PC-3 (cell line): Measurements from ENCODE around the gene DUSP18. TPM values are rescaled to one million over a fixed set of nuclear protein-coding genes. Genes with fewer than 3 reads are reported as not detected.
"Not testable (repeated sequence)": the region's sequence is repeated elsewhere in the genome, so short reads cannot be mapped to it uniquely, and the experiment has no call there.

ENCODE experiments used
- ATAC-seq: fragments of 200-7000 bp; cut with Tn5 transposase; 2 replicates; pipeline ENCODE4 v1.9.1; 2020; ENCODE audit warnings: mild to moderate bottlenecking, moderate library complexity
- BruUV-seq: library from RNA; stranded (reverse); fragments of 400-500 nt; replicated peaks from 2 replicates; lab custom pipeline; 2021; lab: Mats Ljungman, UMichigan
- CTCF ChIA-PET: fragments of 300-600 bp; sonication (Branson Sonifier 250); formaldehyde crosslinking; loops from one replicate; lab custom pipeline; 2022; ENCODE audit warnings: antibody characterized with exemption; lab: Charles Lee
- POLR2A ChIA-PET: fragments of 300-600 bp; sonication (Branson Sonifier 250); formaldehyde crosslinking; loops from one replicate; lab custom pipeline; 2022; ENCODE audit warnings: antibody characterized with exemption; ENCODE audit not compliant: unreplicated experiment; lab: Charles Lee
- DNase-seq: peaks from one replicate; pipeline ENCODE4 v3.0.0-alpha.2; 2015
- H2AFZ ChIP-seq: fragments of 300-600 bp; sonication (generic); 2 replicates; pipeline ENCODE4 v1.6.0; 2016; ENCODE audit warnings: antibody characterized with exemption, low read length
- H3F3A ChIP-seq: fragments of 300-600 bp; sonication (generic); one replicate; pipeline ENCODE4 v1.6.0; 2017; ENCODE audit warnings: antibody characterized with exemption, low read length, control low read depth, mild to moderate bottlenecking; ENCODE audit not compliant: unreplicated experiment
- H3K27ac ChIP-seq: fragments of 300-600 bp; sonication (generic); 2 replicates; pipeline ENCODE4 v1.5.1; 2016; ENCODE audit warnings: mild to moderate bottlenecking, low read length
- H3K27me3 ChIP-seq: fragments of 300-600 bp; sonication (generic); 2 replicates; pipeline ENCODE4 v1.6.1; 2016; ENCODE audit warnings: low read length, mixed read lengths
- H3K36me3 ChIP-seq: fragments of 300-600 bp; sonication (generic); 2 replicates; pipeline ENCODE4 v1.6.1; 2016; ENCODE audit warnings: low read depth, mixed run types, low read length, mixed read lengths
- H3K4me1 ChIP-seq: fragments of 300-600 bp; sonication (generic); 2 replicates; pipeline ENCODE4 v1.5.1; 2016; ENCODE audit warnings: low read length; ENCODE audit not compliant: insufficient read depth
- H3K4me2 ChIP-seq: fragments of 300-600 bp; sonication (generic); 2 replicates; pipeline ENCODE4 v1.6.0; 2016; ENCODE audit warnings: low read length
- H3K4me3 ChIP-seq: fragments of 300-600 bp; sonication (generic); 2 replicates; pipeline ENCODE4 v1.5.1; 2016; ENCODE audit warnings: mild to moderate bottlenecking, low read length, mixed read lengths
- H3K79me2 ChIP-seq: fragments of 300-600 bp; sonication (generic); 2 replicates; pipeline ENCODE4 v1.6.1; 2017; ENCODE audit warnings: low read length, mixed read lengths
- H3K9ac ChIP-seq: fragments of 300-600 bp; sonication (generic); 2 replicates; pipeline ENCODE4 v1.6.0; 2016; ENCODE audit warnings: mild to moderate bottlenecking, low read length
- H3K9me2 ChIP-seq: fragments of 300-600 bp; sonication (generic); replicated peaks from 2 replicates; pipeline ENCODE4 v1.6.1; 2016; ENCODE audit warnings: mixed run types, low read length, mixed read lengths
- H3K9me3 ChIP-seq: fragments of 300-600 bp; sonication (generic); 2 replicates; pipeline ENCODE4 v1.6.1; 2016; ENCODE audit warnings: low read length, mixed read lengths
- H4K20me1 ChIP-seq: fragments of 300-600 bp; sonication (generic); 2 replicates; pipeline ENCODE4 v1.6.1; 2016; ENCODE audit warnings: low read length, mixed read lengths
- EZH2 ChIP-seq: fragments of 300-600 bp; sonication (generic); IDR thresholded peaks from one replicate; pipeline ENCODE4 v1.6.1; 2017; ENCODE audit warnings: antibody characterized with exemption, mild to moderate bottlenecking, low read length; ENCODE audit not compliant: unreplicated experiment
- EZH2phosphoT487 ChIP-seq: fragments of 300-600 bp; sonication (generic); IDR thresholded peaks from 2 replicates; pipeline ENCODE4 v1.6.1; 2018; ENCODE audit warnings: mild to moderate bottlenecking, antibody characterized with exemption, low read length, borderline replicate concordance
- intact Hi-C: fragments of 100-400 bp; cut with micrococcal nuclease; formaldehyde crosslinking; loops from 2 replicates; pipeline ENCODE4 v1.9.0; 2023
- total RNA-seq: library from RNA; depleted of rRNA; stranded (reverse); fragments of >200 nt; gene quantifications from 2 replicates; pipeline ENCODE4 v1.2.3, GENCODE V29; 2014
- TF ChIP-seq, protein P1 (sequence below): fragments of 300-600 bp; sonication (generic); conservative IDR thresholded peaks from 2 replicates; pipeline ENCODE4 v1.5.1; 2017; ENCODE audit warnings: antibody characterized with exemption, low read depth, mild to moderate bottlenecking, low read length

Gene DUSP18
- total RNA-seq, 1 experiment from 2014 or later: 7.7 TPM

DNA sequence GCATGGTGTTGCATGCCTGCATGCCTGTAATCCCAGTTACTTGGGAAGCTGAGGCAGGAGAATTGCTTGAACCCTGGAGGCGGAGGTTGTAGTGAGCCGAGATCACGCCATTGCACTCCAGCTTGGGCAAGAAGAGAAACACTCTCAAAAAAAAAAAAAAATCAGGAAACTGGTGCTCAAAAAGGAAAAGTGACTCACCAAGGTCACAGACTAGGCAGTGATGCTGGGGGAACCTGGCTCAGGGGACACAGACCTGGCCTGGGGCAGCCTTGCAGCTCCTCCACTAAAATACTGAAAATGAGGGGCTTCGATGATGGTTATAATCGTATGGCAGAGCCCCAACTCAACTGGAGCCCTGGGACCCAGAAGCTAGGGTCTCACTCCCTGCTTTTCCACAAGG, 40.2 kb downstream of the DUSP18 start:
- DNase-seq: no peak

DNA sequence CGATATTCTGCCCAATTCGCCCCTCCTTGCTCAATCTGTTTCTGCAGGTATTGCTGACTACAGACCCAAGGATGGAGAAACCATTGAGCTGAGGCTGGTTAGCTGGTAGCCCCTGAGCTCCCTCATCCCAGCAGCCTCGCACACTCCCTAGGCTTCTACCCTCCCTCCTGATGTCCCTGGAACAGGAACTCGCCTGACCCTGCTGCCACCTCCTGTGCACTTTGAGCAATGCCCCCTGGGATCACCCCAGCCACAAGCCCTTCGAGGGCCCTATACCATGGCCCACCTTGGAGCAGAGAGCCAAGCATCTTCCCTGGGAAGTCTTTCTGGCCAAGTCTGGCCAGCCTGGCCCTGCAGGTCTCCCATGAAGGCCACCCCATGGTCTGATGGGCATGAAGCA, 41.3 kb downstream of the DUSP18 start:
- BruUV-seq: no TSS peak
- DNase-seq (no peak), ATAC-seq (no peak)
- no peak overlapping the region for H3K4me3 ChIP-seq
- H3K27ac ChIP-seq: no peak overlapping the region
- no peaks in the 10 kb centered on the region for H3K9me3 ChIP-seq
- H2AFZ ChIP-seq: no peak overlapping the region
- TF ChIP-seq, protein P1, sequence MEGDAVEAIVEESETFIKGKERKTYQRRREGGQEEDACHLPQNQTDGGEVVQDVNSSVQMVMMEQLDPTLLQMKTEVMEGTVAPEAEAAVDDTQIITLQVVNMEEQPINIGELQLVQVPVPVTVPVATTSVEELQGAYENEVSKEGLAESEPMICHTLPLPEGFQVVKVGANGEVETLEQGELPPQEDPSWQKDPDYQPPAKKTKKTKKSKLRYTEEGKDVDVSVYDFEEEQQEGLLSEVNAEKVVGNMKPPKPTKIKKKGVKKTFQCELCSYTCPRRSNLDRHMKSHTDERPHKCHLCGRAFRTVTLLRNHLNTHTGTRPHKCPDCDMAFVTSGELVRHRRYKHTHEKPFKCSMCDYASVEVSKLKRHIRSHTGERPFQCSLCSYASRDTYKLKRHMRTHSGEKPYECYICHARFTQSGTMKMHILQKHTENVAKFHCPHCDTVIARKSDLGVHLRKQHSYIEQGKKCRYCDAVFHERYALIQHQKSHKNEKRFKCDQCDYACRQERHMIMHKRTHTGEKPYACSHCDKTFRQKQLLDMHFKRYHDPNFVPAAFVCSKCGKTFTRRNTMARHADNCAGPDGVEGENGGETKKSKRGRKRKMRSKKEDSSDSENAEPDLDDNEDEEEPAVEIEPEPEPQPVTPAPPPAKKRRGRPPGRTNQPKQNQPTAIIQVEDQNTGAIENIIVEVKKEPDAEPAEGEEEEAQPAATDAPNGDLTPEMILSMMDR: no peak
- TF ChIP-seq EZH2phosphoT487 (no peak), EZH2 (no peak)
- no peaks in the 10 kb centered on the region for H3K4me1 ChIP-seq
- intact Hi-C loops: no loop called here
- no peaks in the 10 kb centered on the region for H3K79me2 ChIP-seq
- H3K27me3 ChIP-seq: no peaks in the 10 kb centered on the region
- H3K9me2 ChIP-seq: no peaks in the 10 kb centered on the region
- no peak overlapping the region for H3K4me2 ChIP-seq
- H3K9ac ChIP-seq: no peak overlapping the region
- no peaks in the 10 kb centered on the region for H3F3A ChIP-seq
- no peaks in the 10 kb centered on the region for H3K36me3 ChIP-seq
- no peaks in the 10 kb centered on the region for H4K20me1 ChIP-seq
- POLR2A ChIA-PET: no interaction called here
- CTCF ChIA-PET: no interaction called here

More for the DNA sequence above, 40.2 kb downstream of the DUSP18 start:
- Histone ChIP-seq H3F3A (no peaks in the 10 kb centered on the region), H3K4me3 (no peak overlapping the region), H3K27ac (no peak overlapping the region), H3K27me3 (no peaks in the 10 kb centered on the region), H3K79me2 (no peaks in the 10 kb centered on the region), H3K4me1 (no peaks in the 10 kb centered on the region), H4K20me1 (no peaks in the 10 kb centered on the region), H3K4me2 (no peak overlapping the region), H3K36me3 (no peaks in the 10 kb centered on the region), H3K9me3 (no peaks in the 10 kb centered on the region), H3K9me2 (no peaks in the 10 kb centered on the region), H3K9ac (no peak overlapping the region), H2AFZ (no peak overlapping the region)
- intact Hi-C loops: no loop called here
- no TSS peak for BruUV-seq
- no peak for ATAC-seq
- TF ChIP-seq EZH2phosphoT487 (no peak), EZH2 (no peak)
- TF ChIP-seq, protein P1: no peak
- ChIA-PET CTCF (no interaction called here), POLR2A (no interaction called here)

DNA sequence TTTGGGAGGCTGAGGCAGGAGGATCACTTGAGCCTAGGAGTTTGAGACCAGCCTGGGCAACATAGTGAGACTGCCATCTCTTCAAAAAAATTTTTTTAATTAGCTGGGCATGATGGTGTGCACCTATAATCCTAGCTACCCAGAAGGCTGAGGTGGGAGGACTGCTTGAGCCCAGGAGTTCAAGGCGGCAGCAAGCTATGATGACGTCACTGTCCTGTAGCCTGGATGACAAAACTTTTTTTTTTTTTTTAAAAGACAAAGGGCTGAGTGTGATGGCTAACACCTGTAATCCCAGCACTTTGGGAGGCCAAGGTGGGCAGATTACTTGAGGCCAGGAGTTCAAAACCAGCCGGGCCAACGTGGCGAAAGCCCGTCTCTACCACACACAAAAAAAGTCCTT, 47.8 kb downstream of the DUSP18 start:
- H3K36me3 ChIP-seq, H3K27ac ChIP-seq, H3K9ac ChIP-seq, DNase-seq, CTCF ChIA-PET, H3K79me2 ChIP-seq, H3K9me2 ChIP-seq, H3K9me3 ChIP-seq, H3K27me3 ChIP-seq, H4K20me1 ChIP-seq, ATAC-seq, H2AFZ ChIP-seq, H3F3A ChIP-seq, intact Hi-C loops, POLR2A ChIA-PET, H3K4me2 ChIP-seq, H3K4me3 ChIP-seq, H3K4me1 ChIP-seq, BruUV-seq: not testable (repeated sequence)
